ENCODE measurements around the gene FARP1. TPM values are rescaled to one million over a fixed set of nuclear protein-coding genes. Genes with fewer than 3 reads are reported as not detected.

FARP1 gene
- total and polyA plus RNA-seq, 10 of the 15 experiments (the other 5 are each of a cell fraction or from before 2014, with no cell fraction given), result 0.17 to 6.9 (median 0.68) TPM

DNA sequence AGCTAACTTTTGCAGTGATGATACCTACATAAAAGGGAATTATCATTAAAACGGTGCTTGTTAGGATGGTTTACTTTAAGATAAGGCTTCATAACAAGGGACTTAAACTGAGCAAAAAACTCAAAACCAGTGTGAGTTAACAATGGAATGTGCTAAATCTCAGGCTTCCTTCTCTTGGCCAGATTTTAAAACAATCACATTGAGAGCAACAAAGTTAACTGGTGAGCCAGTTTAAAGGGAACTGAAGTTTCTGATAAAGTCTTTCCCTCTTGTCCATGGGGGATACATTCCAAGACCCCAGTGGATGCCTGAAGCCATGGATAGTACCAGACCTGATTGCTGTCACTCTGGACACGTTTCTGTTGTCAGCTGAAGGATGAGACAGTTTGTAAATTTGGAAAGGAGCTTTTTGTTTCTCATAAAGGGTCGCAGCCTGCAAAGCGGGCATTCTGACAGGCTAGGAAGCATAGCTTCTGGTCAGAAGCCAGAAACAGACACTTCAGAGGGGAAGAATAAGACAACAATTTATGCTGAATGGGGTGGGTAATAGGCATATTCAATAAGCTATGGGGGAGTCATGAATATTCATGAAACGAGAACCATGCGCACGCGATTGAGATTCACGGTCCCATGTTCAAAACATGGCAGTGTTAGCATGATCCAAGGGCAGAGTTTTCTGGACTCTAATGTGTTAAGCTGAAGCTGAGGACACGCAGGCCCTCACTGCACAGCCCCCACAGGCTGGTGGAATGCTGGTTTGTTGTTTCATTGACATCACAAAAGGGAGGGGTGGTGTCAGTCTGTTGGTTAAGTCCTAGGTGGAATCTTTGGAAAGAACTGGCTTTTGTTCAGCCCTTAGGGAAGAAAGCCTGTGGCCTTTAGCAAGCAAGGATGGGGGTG, 184.7 kb downstream of the FARP1 start (continued):
- TF ChIP-seq ZBTB11 (CRISPR knock-in tag; IDR thresholded peaks at IDR 0.05) (no peak), ATF3 (IDR thresholded peaks at IDR 0.05; ENCODE audit: borderline replicate concordance, extremely low read depth, low read depth, low read length) (no peak), ATF7 (IDR thresholded peaks at IDR 0.05; ENCODE audit: low read depth) (no peak), IRF3 (IDR thresholded peaks at IDR 0.05) (no peak), CEBPB (IDR thresholded peaks at IDR 0.05; ENCODE audit: borderline replicate concordance in 1 of 2, low read depth in 2 of 2, low read length in 2 of 2) (no peak), ZNF592 (IDR thresholded peaks at IDR 0.05) (no peak), KDM1A (IDR thresholded peaks at IDR 0.05; ENCODE audit: borderline replicate concordance) (no peak)
- TF ChIP-seq, protein P1, sequence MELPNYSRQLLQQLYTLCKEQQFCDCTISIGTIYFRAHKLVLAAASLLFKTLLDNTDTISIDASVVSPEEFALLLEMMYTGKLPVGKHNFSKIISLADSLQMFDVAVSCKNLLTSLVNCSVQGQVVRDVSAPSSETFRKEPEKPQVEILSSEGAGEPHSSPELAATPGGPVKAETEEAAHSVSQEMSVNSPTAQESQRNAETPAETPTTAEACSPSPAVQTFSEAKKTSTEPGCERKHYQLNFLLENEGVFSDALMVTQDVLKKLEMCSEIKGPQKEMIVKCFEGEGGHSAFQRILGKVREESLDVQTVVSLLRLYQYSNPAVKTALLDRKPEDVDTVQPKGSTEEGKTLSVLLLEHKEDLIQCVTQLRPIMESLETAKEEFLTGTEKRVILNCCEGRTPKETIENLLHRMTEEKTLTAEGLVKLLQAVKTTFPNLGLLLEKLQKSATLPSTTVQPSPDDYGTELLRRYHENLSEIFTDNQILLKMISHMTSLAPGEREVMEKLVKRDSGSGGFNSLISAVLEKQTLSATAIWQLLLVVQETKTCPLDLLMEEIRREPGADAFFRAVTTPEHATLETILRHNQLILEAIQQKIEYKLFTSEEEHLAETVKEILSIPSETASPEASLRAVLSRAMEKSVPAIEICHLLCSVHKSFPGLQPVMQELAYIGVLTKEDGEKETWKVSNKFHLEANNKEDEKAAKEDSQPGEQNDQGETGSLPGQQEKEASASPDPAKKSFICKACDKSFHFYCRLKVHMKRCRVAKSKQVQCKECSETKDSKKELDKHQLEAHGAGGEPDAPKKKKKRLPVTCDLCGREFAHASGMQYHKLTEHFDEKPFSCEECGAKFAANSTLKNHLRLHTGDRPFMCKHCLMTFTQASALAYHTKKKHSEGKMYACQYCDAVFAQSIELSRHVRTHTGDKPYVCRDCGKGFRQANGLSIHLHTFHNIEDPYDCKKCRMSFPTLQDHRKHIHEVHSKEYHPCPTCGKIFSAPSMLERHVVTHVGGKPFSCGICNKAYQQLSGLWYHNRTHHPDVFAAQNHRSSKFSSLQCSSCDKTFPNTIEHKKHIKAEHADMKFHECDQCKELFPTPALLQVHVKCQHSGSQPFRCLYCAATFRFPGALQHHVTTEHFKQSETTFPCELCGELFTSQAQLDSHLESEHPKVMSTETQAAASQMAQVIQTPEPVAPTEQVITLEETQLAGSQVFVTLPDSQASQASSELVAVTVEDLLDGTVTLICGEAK (IDR thresholded peaks at IDR 0.05; ENCODE audit: borderline replicate concordance), result no peak
